GM12878 (cell line): ENCODE results near the gene CARM1. TPM values are rescaled to one million over a fixed set of nuclear protein-coding genes. Genes with fewer than 3 reads are reported as not detected.
A peak's percentile ranks its signal among the peaks of the same experiment; 100 is the strongest.

ENCODE experiments used
- ATAC-seq: fragments of 200-7000 bp; cut with Tn5 transposase; 3 replicates; pipeline ENCODE4 v1.9.1; 2020; ENCODE audit warnings: mild to moderate bottlenecking, moderate library complexity
- BruUV-seq: library from RNA; stranded (reverse); fragments of 400-500 nt; replicated peaks from 2 replicates; lab custom pipeline; 2021; lab: Mats Ljungman, UMichigan
- CTCF ChIA-PET: fragments of 300-600 bp; sonication (Branson Sonifier 250); formaldehyde crosslinking; extraction: SDS; loops from one replicate; lab custom pipeline; 2021; ENCODE audit warnings: inconsistent platforms; lab: Yijun Ruan, JAX
- POLR2A ChIA-PET: fragments of 350-600 bp; formaldehyde crosslinking; extraction: SDS; loops from one replicate; lab custom pipeline; 2021; ENCODE audit warnings: inconsistent platforms; lab: Charles Lee
- RAD21 ChIA-PET: fragments of 300-600 bp; sonication (Branson Sonifier 250); formaldehyde crosslinking; loops from one replicate; lab custom pipeline; 2023; ENCODE audit warnings: antibody characterized with exemption; ENCODE audit not compliant: unreplicated experiment; lab: Charles Lee
- SMC1A ChIA-PET: fragments of 300-600 bp; sonication (Branson Sonifier 250); formaldehyde crosslinking; loops from one replicate; lab custom pipeline; 2023; ENCODE audit not compliant: unreplicated experiment, uncharacterized antibody; lab: Charles Lee
- DNase-seq: peaks from one replicate; pipeline ENCODE4 v3.0.0-alpha.2; 2011; ENCODE audit warnings: low read depth, low spot score
- FAIRE-seq: peaks from 3 replicates; lab custom pipeline; 2011; peaks lifted over from hg19 to GRCh38; lab: Jason Lieb, UNC
- H2AFZ ChIP-seq: 2 replicates; pipeline ENCODE4 v1.6.0; 2011; ENCODE audit warnings: low read depth, low read length, control low read depth; ENCODE audit not compliant: control insufficient read depth
- H3K27ac ChIP-seq: 2 replicates; pipeline ENCODE4 v1.5.1; 2011; ENCODE audit warnings: control low read depth; ENCODE audit not compliant: control insufficient read depth, insufficient read depth
- H3K27me3 ChIP-seq, 2 experiments: replicated peaks in 1 of 2; 2 replicates each; pipeline versions ENCODE4 v1.6.0 to v1.6.1; 2011; ENCODE audit warnings: low read length in 1 of 2; ENCODE audit not compliant: control insufficient read depth in 2 of 2, insufficient read depth in 2 of 2
- H3K36me3 ChIP-seq, 2 experiments: 2 replicates each; pipeline ENCODE4 v1.5.1; 2011; ENCODE audit warnings: low read length in 1 of 2; ENCODE audit not compliant: control insufficient read depth in 2 of 2, insufficient read depth in 2 of 2
- H3K4me1 ChIP-seq: 2 replicates; pipeline ENCODE4 v1.6.1; 2011; ENCODE audit warnings: mild to moderate bottlenecking, low read length, moderate library complexity, mixed read lengths; ENCODE audit not compliant: control insufficient read depth, insufficient read depth
- H3K4me2 ChIP-seq: 2 replicates; pipeline ENCODE4 v1.6.0; 2011; ENCODE audit warnings: control low read depth; ENCODE audit not compliant: control insufficient read depth, insufficient read depth
- H3K4me3 ChIP-seq: fragments of 200-600 bp; sonication (generic); 2 replicates; pipeline ENCODE4 v1.5.1; 2016
- H3K79me2 ChIP-seq: 2 replicates; pipeline ENCODE4 v1.6.0; 2011; ENCODE audit warnings: low read length; ENCODE audit not compliant: control insufficient read depth, insufficient read depth
- H3K9ac ChIP-seq: 2 replicates; pipeline ENCODE4 v1.8.0; 2011; ENCODE audit warnings: low read length, control low read depth, mixed read lengths; ENCODE audit not compliant: control insufficient read depth, insufficient read depth
- H3K9me3 ChIP-seq: replicated peaks from 3 replicates; pipeline ENCODE4 v1.5.1; 2011; ENCODE audit warnings: mild to moderate bottlenecking, low read length; ENCODE audit not compliant: control insufficient read depth, insufficient read depth
- H4K20me1 ChIP-seq: 2 replicates; pipeline ENCODE4 v1.6.0; 2011; ENCODE audit not compliant: control insufficient read depth, insufficient read depth
- CEBPZ ChIP-seq: fragments of 150-350 bp; IDR thresholded peaks from 2 replicates; pipeline ENCODE4 v1.6.1; 2016; ENCODE audit warnings: low read depth, low read length
- CTCF ChIP-seq, 3 experiments: IDR thresholded peaks in 2 of 3; conservative IDR thresholded peaks in 1 of 3; 2 replicates each; pipeline ENCODE4 v1.5.1; 2011; ENCODE audit warnings: low read depth in 3 of 3, low read length in 3 of 3, mild to moderate bottlenecking in 3 of 3, control low read depth in 2 of 3, moderate library complexity in 2 of 3, inconsistent platforms in 1 of 3, mixed read lengths in 1 of 3; ENCODE audit not compliant: control insufficient read depth in 2 of 3, insufficient read depth in 1 of 3; ENCODE audit errors: extremely low read depth in 1 of 3
- HSF1 ChIP-seq: fragments of 150-350 bp; IDR thresholded peaks from 2 replicates; pipeline ENCODE4 v1.6.1; 2014; ENCODE audit warnings: mild to moderate bottlenecking, low read depth, low read length
- NFYB ChIP-seq: IDR thresholded peaks from 2 replicates; pipeline ENCODE4 v1.6.1; 2011; ENCODE audit warnings: low read depth, mild to moderate bottlenecking, low read length, improper control_type of control experiment, moderate library complexity; ENCODE audit not compliant: insufficient read depth
- PML ChIP-seq: IDR thresholded peaks from 2 replicates; pipeline ENCODE4 v1.6.1; 2012; ENCODE audit warnings: low read length, inconsistent platforms
- RAD21 ChIP-seq: IDR thresholded peaks from 2 replicates; pipeline ENCODE4 v1.6.1; 2011; ENCODE audit warnings: mild to moderate bottlenecking, low read depth, low read length, moderate library complexity; ENCODE audit not compliant: insufficient read depth
- SIX5 ChIP-seq: IDR thresholded peaks from 2 replicates; pipeline ENCODE4 v1.6.1; 2011; ENCODE audit warnings: mild to moderate bottlenecking, low read depth, low read length, moderate library complexity; ENCODE audit not compliant: severe bottlenecking
- TARDBP ChIP-seq: IDR thresholded peaks from 2 replicates; pipeline ENCODE4 v1.6.1; 2016; ENCODE audit warnings: borderline replicate concordance
- WRNIP1 ChIP-seq: IDR thresholded peaks from 2 replicates; pipeline ENCODE4 v1.6.1; 2011; ENCODE audit warnings: low read depth, low read length, improper control_type of control experiment, borderline replicate concordance
- YBX1 ChIP-seq: fragments of 450-650 bp; IDR thresholded peaks from 2 replicates; pipeline ENCODE4 v1.6.1; 2016; ENCODE audit warnings: antibody characterized with exemption
- ZBTB4 ChIP-seq: fragments of 450-650 bp; formaldehyde crosslinking; IDR thresholded peaks from 2 replicates; pipeline ENCODE4 v1.4.0; 2022; ENCODE audit warnings: mild to moderate bottlenecking, moderate library complexity
- WGBS: methylation state at CpG from one replicate; pipeline ENCODE4 v1.1.6; 2016; ENCODE audit warnings: low lambda C conversion rate; ENCODE audit not compliant: insufficient replicate concordance, insufficient coverage; ENCODE audit errors: missing lambda C conversion rate; 5-methylcytosine and 5-hydroxymethylcytosine counted together
- in situ Hi-C: fragments of 300-500 bp; cut with MboI; formaldehyde crosslinking; loops from 9 replicates; pipeline ENCODE4 v1.14.3; 2018; ENCODE audit warnings: mixed read lengths
- intact Hi-C: fragments of 100-400 bp; cut with micrococcal nuclease; formaldehyde crosslinking; loops from one replicate; pipeline ENCODE4 v1.14.2; 2022; ENCODE audit not compliant: unreplicated experiment
- polyA plus RNA-seq, 11 experiments: library from polyadenylated mRNA; depleted of rRNA in 4 of 11; unstranded in 6 of 11; stranded (reverse) in 5 of 11; fragments of >200 nt; fragmentation: Nextera tagmentation in 4 of 11; fragmentation: Illumina TruSeq in 1 of 11; extraction: Ambion mirVana in 4 of 11; extraction: Trizol in 1 of 11; gene quantifications; 1 replicate in 1 of 11; 2 replicates in 10 of 11; pipeline versions ENCODE4 v1.2.1 to v1.2.3, GENCODE V29; 2011 to 2016; ENCODE audit warnings: inconsistent platforms in 2 of 11, missing spikeins in 2 of 11, low read depth in 1 of 11
- total RNA-seq, 4 experiments: library from RNA; depleted of rRNA in 3 of 4; stranded (reverse); fragments of >200 nt in 3 of 4; fragmentation: Illumina TruSeq in 1 of 4; extraction: Trizol in 1 of 4; gene quantifications; 2 replicates each; pipeline versions ENCODE4 v1.2.1 to v1.2.3, GENCODE V29; 2013 to 2021

CARM1 gene
- total and polyA plus RNA-seq, 10 of the 15 experiments (the other 5 are each of a cell fraction or from before 2014, with no cell fraction given): 0.45 to 116 (median 39.7) TPM

GRCh38 chr19:10828981-10829821 lies 42.2 kb upstream of the CARM1 start:
- no peaks in the 10 kb centered on the region for H3K79me2 ChIP-seq
- CTCF ChIA-PET: interaction anchor here (1.1 to 1.4 kb wide), 4 partner anchors 27 to 116 kb away, joined by 3 to 6 read pairs (median 3); partner anchors contain the start of gene DNM2
- no peak overlapping the region for H3K27ac ChIP-seq
- RAD21 ChIA-PET: interaction anchor here (1.1 to 2.4 kb wide), 2 partner anchors 111 to 125 kb away, joined by 4 to 12 read pairs; partner anchors contain the start of gene DNM2
- SMC1A ChIA-PET: interaction anchor here (0.7 kb wide), 1 partner anchor 127 kb away, joined by 3 read pairs; no protein-coding TSS in a partner anchor
- no TSS peak for BruUV-seq
- no peaks in the 10 kb centered on the region for H3K9me3 ChIP-seq
- intact Hi-C loops: no loop called here
- H2AFZ ChIP-seq: no peak overlapping the region
- no peak overlapping the region for H3K9ac ChIP-seq
- ATAC-seq: peak; percentile 57
- 84% methylated on average over 26 of the region's 26 CpGs for WGBS
- H4K20me1 ChIP-seq: no peaks in the 10 kb centered on the region
- POLR2A ChIA-PET: interaction anchor here (0.5 kb wide), 1 partner anchor 33 kb away, joined by 5 read pairs; no protein-coding TSS in a partner anchor
- TF ChIP-seq NFYB (no peak), PML (no peak), TARDBP (no peak), WRNIP1 (no peak), ZBTB4 (CRISPR knock-in tag) (no peak), HSF1 (no peak), CTCF (IDR thresholded peaks at IDR 0.05 in 2 of 3, conservative IDR thresholded peaks at IDR 0.05 in 1 of 3; ENCODE audit: control insufficient read depth in 2 of 3, extremely low read depth in 1 of 3, insufficient read depth in 1 of 3, low read depth in 3 of 3, low read length in 3 of 3) (peak in 2 of 3 experiments; percentile 11 to 36; a peak in 3 of 6 replicates), CEBPZ (no peak), RAD21 (0 out of 2 replicates have a peak, but pooled peaks have one; percentile 15), YBX1 (no peak), SIX5 (no peak)
- no peaks in the 10 kb centered on the region for H3K4me1 ChIP-seq
- no peak for FAIRE-seq
- no peak for DNase-seq
- in situ Hi-C loops: no loop called here
- H3K36me3 ChIP-seq: peaks cover 10 to 19% of the 10 kb centered on the region in 2 experiments; a peak in 3 of 4 replicates
- H3K27me3 ChIP-seq: no peaks in the 10 kb centered on the region
- no peak overlapping the region for H3K4me3 ChIP-seq
- no peak overlapping the region for H3K4me2 ChIP-seq
